Measurements from ENCODE around the gene GSKIP.
"Not testable (repeated sequence)": the region's sequence is repeated elsewhere in the genome, so short reads cannot be mapped to it uniquely, and the experiment has no call there.

GSKIP gene, protein sequence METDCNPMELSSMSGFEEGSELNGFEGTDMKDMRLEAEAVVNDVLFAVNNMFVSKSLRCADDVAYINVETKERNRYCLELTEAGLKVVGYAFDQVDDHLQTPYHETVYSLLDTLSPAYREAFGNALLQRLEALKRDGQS
- total RNA-seq: 16.3 to 21.1 (median 19.7) reads per million in 4 donors

DNA sequence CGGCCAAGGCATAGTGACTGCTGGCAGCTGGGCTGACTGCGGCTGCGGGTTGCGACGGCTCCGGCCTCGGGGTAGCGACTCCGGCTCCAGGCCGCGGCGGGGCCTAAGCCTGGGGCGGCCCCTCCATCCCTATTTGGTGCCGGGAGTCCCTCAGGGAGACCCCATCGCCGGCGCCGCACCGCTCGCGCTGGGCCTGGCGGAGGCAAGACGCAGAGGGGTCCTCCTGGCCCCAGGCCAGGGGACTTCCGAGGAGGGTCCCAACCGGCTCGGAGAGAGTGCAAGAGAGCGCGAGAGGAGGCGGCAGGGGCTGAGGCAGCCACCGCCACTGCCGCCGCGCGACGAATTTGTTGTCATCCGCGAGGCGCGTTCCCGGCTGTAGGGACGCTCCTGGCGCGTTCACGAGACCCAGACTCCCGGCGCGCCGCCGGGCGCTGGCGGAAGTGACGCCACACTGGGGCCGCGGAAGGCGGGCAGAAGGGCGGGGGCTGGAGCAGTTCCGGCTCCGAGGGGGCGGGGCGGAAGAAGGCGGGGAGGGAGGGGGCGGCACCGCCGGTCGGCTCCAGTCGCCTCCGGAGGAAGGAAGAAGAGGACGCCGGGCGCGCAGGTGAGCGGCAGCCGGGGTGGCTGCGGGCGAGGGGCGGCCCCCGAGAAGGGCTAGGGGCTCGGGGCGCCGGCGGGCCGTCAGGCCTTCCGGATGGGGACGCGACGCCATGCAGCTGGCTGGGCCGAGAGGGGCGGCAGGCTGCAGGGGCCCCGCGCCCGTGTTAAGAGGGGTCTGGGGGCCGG, at the start of gene GSKIP, which contains the start of gene ATG2B:
TSS of gene GSKIP (plus strand) at position 562 of the 786 bp plus-strand sequence. CDS start 18,722 bp downstream, outside the sequence.
TSS of gene ATG2B (minus strand) at position 377 of the 786 bp plus-strand sequence. CDS start at position 12, 365 bp downstream.
- peak; percentile 95 to 98 (median 96) for DNase-seq

DNA sequence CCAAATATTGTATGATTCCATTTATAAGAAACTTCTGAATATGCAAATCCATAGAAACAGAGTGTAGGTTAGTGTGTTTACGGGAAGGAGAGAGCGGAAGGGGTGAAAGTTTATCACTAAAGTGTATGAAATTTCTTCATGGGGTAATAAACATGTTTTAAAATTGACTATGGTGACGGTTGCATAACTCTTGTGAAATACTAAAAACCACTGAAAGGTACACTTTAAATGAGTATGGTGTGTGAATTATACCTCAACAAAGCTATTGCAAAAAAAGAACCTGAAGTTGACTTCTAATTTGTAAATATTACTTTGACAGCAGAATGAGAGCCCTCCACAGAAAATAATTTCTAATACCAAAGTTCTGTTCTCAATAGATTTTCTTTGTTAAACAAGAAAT, 47.2 kb upstream of the GSKIP start:
- no peak for DNase-seq

DNA sequence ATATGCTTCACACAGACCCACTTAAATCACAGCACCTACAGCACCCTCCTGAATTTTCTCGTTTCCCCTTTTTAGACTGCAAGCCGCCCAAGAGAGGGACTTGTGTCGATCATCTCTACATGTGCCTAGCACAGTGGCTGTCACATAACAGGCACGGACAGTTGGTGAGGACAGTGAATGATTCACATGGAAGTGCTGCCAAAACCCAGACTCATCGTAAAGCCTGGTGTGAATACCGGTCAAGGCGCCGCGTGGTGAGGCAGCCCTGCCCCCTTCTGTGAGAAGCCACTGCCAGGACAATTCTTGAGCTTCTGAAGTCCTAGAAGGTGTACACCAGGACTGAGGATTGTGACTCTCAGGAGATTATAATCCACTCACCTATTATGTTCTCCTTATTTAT, 44.5 kb upstream of the GSKIP start:
- no peak for DNase-seq

- peak in 1 of 5 donors; percentile 48 for DNase-seq
Observed at GRCh38 chr14:96320605-96321004, 42.7 kb upstream of the GSKIP start.

GRCh38 chr14:96324219-96324618, 39.1 kb upstream of the GSKIP start:
- DNase-seq: no peak

GRCh38 chr14:96338551-96338950, 24.8 kb upstream of the GSKIP start:
- no peak for DNase-seq

DNA sequence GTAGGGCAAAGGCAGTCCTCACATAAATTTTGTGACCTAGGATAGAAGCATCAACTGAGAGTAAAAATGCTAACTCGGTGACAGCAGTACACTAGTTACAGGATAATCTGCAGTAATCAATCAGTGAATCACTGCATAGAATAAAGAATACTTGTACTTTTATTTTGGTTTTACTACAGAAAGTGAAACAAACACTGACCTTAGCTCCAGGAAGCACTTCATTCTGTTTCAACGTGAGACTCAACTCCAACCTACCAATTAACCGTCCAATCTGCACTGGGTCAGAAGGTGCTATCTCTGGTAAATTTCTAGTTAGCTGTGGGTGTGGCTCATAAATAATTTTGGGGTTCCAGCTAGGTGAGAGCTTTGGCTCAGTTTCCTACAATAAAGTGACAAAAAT, 22.0 kb upstream of the GSKIP start:
- DNase-seq: no peak

DNA sequence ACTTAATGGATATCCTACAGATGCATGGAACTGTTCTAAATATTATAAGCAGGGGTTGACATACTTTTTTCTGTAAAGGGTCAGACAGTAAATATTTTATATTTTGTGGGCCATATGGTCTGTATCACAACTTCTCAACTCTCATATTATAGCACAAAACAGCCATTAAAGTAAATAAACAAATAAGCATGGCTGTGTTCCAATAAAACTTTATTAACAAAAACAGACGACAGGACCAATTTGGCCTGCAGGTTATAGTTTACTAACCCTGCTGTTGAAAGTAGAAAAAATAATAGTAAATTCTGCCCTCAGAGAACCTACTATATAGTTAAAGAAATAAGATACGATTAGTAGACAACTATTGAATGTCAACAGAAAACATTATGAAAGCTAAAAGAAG, 17.7 kb upstream of the GSKIP start:
- DNase-seq: no peak

DNA sequence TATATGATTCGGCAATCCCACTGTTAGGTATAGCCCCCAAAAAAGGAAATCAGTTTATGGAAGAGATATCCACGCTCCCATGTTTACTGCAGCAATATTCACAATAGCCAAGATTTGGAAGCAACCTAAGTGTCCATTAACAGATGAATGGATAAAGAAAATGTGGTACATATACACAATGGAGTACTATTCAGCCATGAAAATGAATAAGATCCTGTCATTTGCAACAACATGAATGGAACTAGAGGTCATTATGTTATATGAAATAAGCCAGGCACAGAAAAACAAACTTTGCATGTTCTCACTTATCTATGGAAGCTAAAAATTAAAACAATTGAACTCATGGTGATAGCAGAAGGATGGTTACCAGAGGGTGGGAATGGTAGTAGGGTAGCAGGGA, 15.4 kb upstream of the GSKIP start:
- DNase-seq: not testable (repeated sequence)

DNA sequence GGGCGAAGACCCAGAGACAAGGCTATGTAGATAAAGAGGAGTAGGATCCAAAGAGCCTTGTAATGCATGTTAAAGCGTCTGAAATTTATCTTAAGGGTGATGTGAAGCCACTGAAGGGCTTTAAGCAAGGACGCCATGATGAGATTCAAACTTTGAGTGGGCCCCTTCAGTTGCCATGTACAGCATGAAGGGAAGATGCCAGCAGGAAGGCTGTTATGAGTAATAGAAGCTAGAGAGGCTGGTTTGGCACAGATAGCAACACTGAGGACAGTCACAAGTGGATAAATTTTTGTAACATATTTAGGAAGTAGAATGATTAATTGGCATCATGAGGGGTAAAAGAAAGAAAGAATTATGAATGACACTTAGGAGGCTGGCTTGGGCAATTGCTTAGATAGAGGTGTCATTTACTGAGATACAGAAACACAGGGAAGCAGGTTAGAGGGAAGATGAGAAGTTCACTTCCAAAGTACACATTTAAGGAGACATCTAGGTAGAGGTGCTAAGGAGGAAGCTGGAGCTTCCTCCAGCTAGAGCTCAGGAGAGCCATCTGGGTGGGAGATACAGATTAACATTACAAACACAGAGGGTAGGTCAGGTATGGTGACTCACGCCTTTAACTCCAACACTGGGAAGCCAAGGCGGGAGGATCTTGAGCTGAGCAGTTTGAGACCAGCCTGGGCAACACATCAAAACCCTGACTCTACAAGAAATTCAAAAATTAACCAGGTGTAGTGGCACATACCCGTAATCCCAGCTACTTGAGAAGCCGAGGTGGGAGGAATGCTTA, 13.8 kb upstream of the GSKIP start:
- DNase-seq: peak in 1 of 5 donors; percentile 39

- no peak for DNase-seq
Observed at GRCh38 chr14:96351986-96352385, 11.3 kb upstream of the GSKIP start.

- no peak for DNase-seq
Observed at GRCh38 chr14:96352708-96353107, 10.6 kb upstream of the GSKIP start.

DNA sequence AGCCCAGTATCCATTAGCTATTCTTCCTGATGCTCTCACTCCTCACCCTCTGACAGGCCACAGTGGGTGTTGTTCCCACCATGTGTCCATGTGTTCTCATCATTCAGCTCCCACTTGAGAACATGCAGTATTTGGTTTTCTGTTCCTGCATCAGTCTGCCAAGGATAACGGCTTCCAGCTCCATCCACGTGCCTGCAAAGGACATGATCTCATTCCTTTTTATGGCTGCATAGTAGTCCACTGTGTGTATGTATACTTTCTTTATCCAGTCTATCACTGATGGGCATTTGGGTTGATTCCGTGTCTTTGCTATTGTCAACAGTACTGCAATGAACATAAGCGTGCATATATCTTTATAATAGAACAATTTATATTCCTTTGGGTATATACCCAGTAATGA, 9.1 kb upstream of the GSKIP start:
- no peak for DNase-seq

DNA sequence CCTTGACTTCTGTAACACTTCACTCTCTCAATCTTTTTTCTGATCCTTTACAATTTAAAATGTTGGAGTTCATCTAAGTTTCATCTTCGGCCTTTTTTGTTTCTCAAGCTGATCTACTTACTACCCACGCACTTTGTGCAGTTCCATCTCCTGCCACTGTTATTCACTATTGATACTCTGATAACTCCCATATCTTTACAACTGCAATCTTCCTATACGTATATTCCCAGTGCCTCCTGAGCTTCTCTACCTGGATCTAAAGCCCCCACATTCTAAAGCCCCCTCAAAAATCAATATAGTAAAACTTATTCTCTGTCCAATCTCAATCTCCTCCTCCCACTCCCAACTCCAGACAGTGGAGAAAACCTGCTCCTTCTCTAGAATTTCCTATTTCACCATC, 6.1 kb upstream of the GSKIP start:
- DNase-seq: no peak

GRCh38 chr14:96359959-96360358, 3.4 kb upstream of the GSKIP start:
- DNase-seq: no peak

DNA sequence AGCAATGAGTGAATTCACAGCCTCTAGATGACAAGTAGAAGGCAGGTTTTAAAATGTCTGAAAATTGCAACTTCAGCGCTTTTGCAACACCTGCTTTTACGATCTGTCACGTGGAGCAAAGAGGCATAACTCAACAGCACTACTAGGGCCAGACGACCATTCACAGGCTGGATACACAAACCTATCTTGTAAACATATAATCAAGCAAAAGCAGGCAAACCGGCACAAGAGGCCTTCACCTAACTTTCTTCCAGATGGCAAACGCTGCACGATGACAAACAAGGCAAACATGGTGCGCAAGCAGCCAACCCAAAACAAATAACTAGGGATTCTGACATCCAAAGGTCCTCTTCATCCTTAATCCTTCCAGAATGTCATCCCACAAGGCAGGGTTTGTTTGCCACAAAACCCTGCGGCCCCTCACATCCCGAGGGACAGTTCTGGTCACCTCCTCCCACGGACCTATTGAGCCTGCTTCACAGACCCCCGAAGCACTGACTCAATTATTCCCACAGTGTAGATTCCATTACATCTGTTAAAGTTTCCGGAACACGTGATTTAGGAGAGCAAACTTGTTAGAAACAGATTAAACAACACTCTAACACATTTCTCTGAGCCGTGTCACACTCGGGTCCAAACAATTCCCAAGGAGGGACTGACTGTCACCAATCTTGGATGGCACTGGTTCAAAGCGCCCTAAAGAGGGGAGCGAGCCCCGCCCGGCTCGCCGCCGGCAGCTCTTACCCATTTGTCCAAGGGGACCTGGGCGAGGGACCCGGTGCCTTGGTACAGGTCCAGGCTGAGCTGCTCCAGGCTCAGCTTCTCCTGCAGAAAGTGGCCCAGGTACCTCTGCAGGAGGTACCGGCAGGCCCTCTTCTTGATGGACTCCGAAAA, 1.0 kb upstream of the GSKIP start:
- DNase-seq: peak; percentile 13 to 74 (median 43)

DNA sequence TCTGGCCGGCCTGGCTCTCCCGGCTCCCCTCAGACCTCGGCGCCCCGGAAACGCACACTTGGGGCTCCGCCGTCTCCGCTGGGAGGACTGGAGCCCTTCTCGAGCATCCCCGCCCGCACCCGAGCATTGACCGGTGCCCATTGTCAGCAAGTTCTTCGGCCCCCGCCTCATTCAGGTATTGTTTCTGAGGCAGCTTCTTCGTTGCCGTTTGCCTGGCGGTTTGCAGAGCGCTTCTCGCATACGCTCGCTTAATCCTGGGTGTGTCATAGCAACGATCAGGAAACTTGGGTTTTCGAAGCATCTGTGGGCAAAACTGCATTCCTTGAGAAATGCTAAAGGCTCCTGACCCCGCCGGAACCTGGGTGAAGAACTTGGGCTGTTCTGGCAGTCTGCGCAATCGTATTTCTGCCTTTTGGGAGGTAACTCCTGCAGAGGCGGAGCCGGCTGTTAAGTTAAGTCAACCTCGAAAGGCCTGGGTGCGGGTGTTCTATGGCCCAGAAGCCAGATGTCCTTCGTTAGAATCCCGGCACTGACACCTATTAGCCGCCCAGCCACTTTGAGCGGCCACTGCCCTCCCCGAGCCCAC, 518 bp downstream of the GSKIP start:
- DNase-seq: peak in 4 of 5 donors; percentile 15 to 37 (median 30)

DNA sequence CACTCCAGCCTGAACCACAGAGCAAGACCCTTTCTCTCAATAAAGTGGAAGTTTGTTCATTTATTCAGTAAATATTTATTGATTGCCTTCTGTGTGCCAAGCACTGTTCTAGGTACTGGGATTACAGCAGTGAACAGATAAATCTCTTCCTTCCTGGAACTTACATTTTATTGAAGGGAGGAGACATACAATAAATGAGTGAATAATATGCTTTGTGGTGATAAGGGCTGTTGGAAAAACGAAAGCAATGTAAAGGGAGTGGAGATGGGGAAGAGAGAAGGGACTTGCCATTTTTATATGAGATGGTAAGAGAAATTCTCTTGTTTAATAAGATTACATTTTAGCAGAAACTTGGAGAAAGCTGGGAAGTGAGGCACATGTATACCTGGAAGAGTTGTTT, 1.6 kb downstream of the GSKIP start:
- no peak for DNase-seq

DNA sequence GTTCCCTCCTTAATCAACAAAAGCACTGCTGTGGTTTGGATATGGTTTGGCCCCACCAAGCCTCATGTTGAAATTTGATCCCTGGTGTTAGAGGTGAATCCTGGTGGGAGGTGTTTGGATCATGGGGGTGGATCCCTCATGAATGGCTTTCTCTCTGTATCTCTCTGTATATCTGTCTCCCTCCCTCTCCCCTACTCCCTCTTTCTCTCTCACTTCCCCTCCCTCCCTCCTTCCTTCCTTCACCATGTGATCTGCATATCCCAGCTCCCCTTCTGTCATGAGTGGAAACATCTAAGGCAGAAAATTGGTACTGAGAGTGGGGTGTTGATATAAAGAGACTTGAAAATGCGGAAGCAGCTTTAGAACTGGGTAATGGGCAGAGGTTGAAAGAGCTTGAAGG, 5.2 kb downstream of the GSKIP start:
- no peak for DNase-seq

DNA sequence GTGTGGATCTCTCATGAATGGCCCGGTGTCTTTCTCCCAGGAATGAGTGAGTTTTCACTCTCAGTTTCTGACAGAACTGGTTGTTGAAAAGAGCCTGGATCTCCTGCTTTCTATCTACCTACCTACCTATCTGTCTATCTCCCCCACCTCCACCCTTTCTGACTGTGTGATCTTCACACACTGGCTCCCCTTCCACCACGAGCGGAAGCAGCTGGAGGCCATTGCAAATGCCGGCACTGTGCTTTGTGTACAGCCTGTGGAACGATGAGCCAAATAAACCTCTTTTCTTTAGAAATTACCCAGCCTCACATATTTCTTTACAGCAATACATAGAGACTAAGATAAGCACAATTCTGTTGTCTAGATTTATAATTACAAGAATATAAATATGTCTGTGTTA, 7.2 kb downstream of the GSKIP start:
- DNase-seq: no peak

GRCh38 chr14:96373538-96373937, 10.2 kb downstream of the GSKIP start:
- no peak for DNase-seq

DNA sequence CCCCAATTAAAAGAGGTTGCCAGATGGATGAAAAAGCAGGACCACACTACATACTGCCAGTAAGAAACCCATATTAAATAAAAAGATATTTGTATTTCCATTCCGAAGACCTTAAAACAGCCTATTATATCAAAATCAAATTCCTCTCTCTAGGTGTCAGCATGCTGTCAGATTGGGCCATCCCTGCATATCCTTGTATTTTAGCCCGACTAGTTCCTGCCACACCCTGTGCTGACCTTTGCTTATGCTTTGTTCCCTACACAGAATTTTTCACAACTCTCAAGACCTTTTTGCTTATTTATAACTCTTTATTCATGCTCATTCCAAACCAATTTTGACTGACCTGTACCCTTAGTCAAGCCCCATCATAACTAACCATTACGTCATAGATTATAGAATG, 12.8 kb downstream of the GSKIP start:
- DNase-seq: no peak
